Left hindlimb (tissue), 1 donor: ENCODE results near the gene DEFB128.

Experiments used
- DNase-seq: peaks from one replicate; pipeline ENCODE4 v3.0.0-alpha.2; 2018

Gene DEFB128

DNA sequence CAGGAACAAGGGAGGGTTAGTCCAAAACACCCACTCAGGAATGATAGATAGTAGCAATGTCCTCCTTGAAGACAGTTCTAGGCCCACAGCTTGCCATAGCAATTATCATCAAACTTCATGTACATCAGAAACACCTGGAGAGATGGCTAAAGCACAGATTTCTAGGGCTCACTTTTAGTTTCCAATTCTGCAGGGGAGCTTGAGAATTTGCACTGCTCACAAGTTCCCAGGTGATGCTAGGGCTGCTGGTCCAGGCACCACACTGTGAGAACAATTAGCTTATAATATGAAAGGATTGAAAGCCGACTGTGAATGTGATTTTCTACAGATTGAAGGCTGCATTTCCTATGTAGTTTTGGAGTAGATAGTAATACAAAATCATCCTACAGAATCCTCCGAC, 43.6 kb downstream of the DEFB128 start:
- DNase-seq: no peak

GRCh38 chr20:142290-142689, 47.2 kb downstream of the DEFB128 start, which contains the start of gene DEFB126:
Gene DEFB126, plus strand, starts transcription at chr20:142590. Its CDS starts 39 bp downstream, at chr20:142629.
- no peak for DNase-seq
